K562 (cell line): ENCODE measurements around the gene GJC2. TPM values are rescaled to one million over a fixed set of nuclear protein-coding genes. Genes with fewer than 3 reads are reported as not detected.

ENCODE experiments used
- DDX20 ChIP-seq: fragments of 450-650 bp; IDR thresholded peaks from 2 replicates; pipeline ENCODE4 v1.6.1; 2016; ENCODE audit warnings: missing genetic modification characterization, low read depth, mild to moderate bottlenecking, missing compliant biosample characterization, moderate library complexity
- NR4A1 ChIP-seq, 2 experiments: fragments of 250-450 bp in 1 of 2; fragments of 450-650 bp in 1 of 2; sonication (Bioruptor Pico) in 1 of 2; IDR thresholded peaks; 2 replicates each; pipeline versions ENCODE4 v1.4.0 to v1.6.1; 2016 to 2020; ENCODE audit warnings: mild to moderate bottlenecking in 2 of 2, missing compliant biosample characterization in 1 of 2, missing genetic modification characterization in 1 of 2, moderate library complexity in 1 of 2
- PYGO2 ChIP-seq: fragments of 450-650 bp; IDR thresholded peaks from 2 replicates; pipeline ENCODE4 v1.6.1; 2016; ENCODE audit warnings: mild to moderate bottlenecking, missing genetic modification characterization, moderate library complexity, missing compliant biosample characterization
- RBM15 ChIP-seq: fragments of 200-400 bp; formaldehyde crosslinking; IDR thresholded peaks from 2 replicates; pipeline ENCODE4 v1.6.1; 2018; ENCODE audit warnings: mild to moderate bottlenecking, low read length, moderate library complexity; ENCODE audit not compliant: insufficient read depth
- TBL1XR1 ChIP-seq, 2 experiments: IDR thresholded peaks; 2 replicates each; pipeline ENCODE4 v1.6.1; 2012; ENCODE audit warnings: improper control_type of control experiment in 2 of 2, low read length in 2 of 2, mild to moderate bottlenecking in 1 of 2
- ZC3H11A ChIP-seq: IDR thresholded peaks from 2 replicates; pipeline ENCODE4 v1.6.1; 2012; ENCODE audit warnings: low read depth, low read length, improper control_type of control experiment
- ZNF583 ChIP-seq: fragments of 250-450 bp; sonication (Bioruptor Pico); IDR thresholded peaks from 2 replicates; pipeline ENCODE4 v1.4.0; 2020
- ZNF589 ChIP-seq: fragments of 200-800 bp; sonication (Bioruptor generic); IDR thresholded peaks from 2 replicates; pipeline ENCODE4 v1.6.1; 2016; ENCODE audit warnings: low read depth, missing genetic modification characterization, missing compliant biosample characterization
- polyA plus RNA-seq, 8 experiments: library from polyadenylated mRNA; depleted of rRNA in 4 of 8; stranded (reverse) in 5 of 8; unstranded in 3 of 8; fragments of >200 nt; fragmentation: Nextera tagmentation in 2 of 8; fragmentation: Illumina TruSeq in 1 of 8; extraction: Ambion mirVana in 2 of 8; extraction: Trizol in 1 of 8; gene quantifications; 2 replicates each; pipeline versions ENCODE4 v1.2.1 to v1.2.3, GENCODE V29; 2011 to 2014; ENCODE audit warnings: inconsistent platforms in 1 of 8, missing spikeins in 1 of 8
- total RNA-seq, 7 experiments: library from RNA; depleted of rRNA in 6 of 7; stranded (reverse); fragments of >200 nt in 6 of 7; fragmentation: Illumina TruSeq in 2 of 7; extraction: Trizol in 2 of 7; gene quantifications; 2 replicates each; pipeline versions ENCODE4 v1.2.1 to v1.2.3, GENCODE V29; 2011 to 2021; ENCODE audit warnings: low replicate concordance in 1 of 7
- TF ChIP-seq, protein P1 (sequence below), 2 experiments: fragments of 450-650 bp in 1 of 2; sonication (generic) in 1 of 2; formaldehyde crosslinking; conservative IDR thresholded peaks; 2 replicates each; pipeline versions ENCODE4 v1.4.0 to v1.8.1; 2020 to 2022; ENCODE audit warnings: mild to moderate bottlenecking in 1 of 2, missing genetic modification reagents in 1 of 2
- TF ChIP-seq, protein P2 (sequence below): sonication (generic); formaldehyde crosslinking; IDR thresholded peaks from 2 replicates; pipeline ENCODE4 v1.8.1; 2023; ENCODE audit warnings: mild to moderate bottlenecking, missing genetic modification reagents, moderate library complexity
- TF ChIP-seq, protein P3 (sequence below), 2 experiments: fragments of 450-650 bp in 1 of 2; sonication (generic) in 1 of 2; formaldehyde crosslinking in 1 of 2; IDR thresholded peaks; 2 replicates each; pipeline versions ENCODE4 v1.7.1 to v1.9.0; 2016 to 2022; ENCODE audit warnings: inconsistent platforms in 1 of 2, mild to moderate bottlenecking in 1 of 2, missing genetic modification reagents in 1 of 2
- TF ChIP-seq, protein P4 (sequence below): sonication (generic); formaldehyde crosslinking; IDR thresholded peaks from 2 replicates; pipeline ENCODE4 v1.8.0; 2022; ENCODE audit warnings: mild to moderate bottlenecking, missing genetic modification reagents

Gene GJC2
- total and polyA plus RNA-seq, 9 of the 15 experiments (the other 6 are each of a cell fraction or from before 2014, with no cell fraction given): 0.03 to 0.62 (median 0.11) TPM; not detected in 2

DNA sequence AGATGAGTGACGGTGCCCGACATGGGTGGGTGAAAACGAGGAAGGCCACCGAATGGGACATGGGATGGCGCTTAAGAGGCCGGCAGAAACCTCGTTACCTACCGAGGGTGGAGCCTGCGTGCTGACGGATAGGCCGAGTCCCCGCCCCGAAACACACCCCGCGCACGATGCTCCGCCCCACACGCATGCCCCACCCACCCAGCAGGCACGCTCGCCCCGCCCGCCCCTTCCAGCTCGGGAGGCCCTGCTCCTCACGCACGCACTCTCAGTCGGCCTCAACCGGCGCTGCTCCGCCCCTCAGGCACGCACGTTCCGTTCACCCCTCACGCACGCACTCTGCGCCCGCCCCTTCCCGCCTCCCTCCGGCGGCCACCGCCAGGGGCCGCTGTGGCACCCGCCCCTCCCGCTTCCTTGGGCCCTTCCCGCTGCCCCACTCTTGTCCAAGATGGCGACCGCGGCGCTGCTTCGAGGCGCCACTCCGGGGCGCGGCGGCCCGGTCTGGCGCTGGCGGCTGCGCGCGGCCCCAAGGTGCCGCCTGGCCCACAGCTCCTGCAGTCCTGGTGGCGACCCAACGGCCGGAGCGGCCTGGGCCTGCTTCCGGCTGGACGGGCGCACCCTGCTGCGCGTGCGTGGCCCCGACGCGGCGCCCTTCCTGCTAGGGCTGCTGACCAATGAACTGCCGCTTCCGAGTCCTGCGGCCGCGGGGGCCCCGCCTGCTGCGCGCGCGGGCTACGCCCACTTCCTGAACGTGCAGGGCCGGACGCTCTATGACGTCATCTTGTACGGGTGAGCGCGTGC is 15.8 kb downstream of the GJC2 start, which contains the start of gene IBA57 (continued):
- TF ChIP-seq, protein P1, sequence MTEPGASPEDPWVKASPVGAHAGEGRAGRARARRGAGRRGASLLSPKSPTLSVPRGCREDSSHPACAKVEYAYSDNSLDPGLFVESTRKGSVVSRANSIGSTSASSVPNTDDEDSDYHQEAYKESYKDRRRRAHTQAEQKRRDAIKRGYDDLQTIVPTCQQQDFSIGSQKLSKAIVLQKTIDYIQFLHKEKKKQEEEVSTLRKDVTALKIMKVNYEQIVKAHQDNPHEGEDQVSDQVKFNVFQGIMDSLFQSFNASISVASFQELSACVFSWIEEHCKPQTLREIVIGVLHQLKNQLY (CRISPR knock-in tag; conservative IDR thresholded peaks at IDR 0.05): 0 out of 4 replicates have a peak, but pooled peaks of 1 of the 2 experiments have one; percentile 61
- TF ChIP-seq, protein P2, sequence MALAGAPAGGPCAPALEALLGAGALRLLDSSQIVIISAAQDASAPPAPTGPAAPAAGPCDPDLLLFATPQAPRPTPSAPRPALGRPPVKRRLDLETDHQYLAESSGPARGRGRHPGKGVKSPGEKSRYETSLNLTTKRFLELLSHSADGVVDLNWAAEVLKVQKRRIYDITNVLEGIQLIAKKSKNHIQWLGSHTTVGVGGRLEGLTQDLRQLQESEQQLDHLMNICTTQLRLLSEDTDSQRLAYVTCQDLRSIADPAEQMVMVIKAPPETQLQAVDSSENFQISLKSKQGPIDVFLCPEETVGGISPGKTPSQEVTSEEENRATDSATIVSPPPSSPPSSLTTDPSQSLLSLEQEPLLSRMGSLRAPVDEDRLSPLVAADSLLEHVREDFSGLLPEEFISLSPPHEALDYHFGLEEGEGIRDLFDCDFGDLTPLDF (CRISPR knock-in tag): peak; percentile 93
- TF ChIP-seq NR4A1 (CRISPR knock-in tag; IDR thresholded peaks at IDR 0.05) (no peak; the same call in 1 of the 2 replicates), NR4A1 (tag; IDR thresholded peaks at IDR 0.05) (peak; percentile 91), DDX20 (tag) (no peak), RBM15 (no peak), ZNF583 (CRISPR knock-in tag) (peak; percentile 89; the same call in 1 of the 2 replicates), ZC3H11A (no peak), ZNF589 (CRISPR knock-in tag) (no peak), PYGO2 (tag) (no peak), TBL1XR1 (IDR thresholded peaks at IDR 0.05; ENCODE audit: low read length in 2 of 2) (peak in 1 of 2 experiments; percentile 75; a peak in 3 of 4 replicates)
- TF ChIP-seq, protein P3, sequence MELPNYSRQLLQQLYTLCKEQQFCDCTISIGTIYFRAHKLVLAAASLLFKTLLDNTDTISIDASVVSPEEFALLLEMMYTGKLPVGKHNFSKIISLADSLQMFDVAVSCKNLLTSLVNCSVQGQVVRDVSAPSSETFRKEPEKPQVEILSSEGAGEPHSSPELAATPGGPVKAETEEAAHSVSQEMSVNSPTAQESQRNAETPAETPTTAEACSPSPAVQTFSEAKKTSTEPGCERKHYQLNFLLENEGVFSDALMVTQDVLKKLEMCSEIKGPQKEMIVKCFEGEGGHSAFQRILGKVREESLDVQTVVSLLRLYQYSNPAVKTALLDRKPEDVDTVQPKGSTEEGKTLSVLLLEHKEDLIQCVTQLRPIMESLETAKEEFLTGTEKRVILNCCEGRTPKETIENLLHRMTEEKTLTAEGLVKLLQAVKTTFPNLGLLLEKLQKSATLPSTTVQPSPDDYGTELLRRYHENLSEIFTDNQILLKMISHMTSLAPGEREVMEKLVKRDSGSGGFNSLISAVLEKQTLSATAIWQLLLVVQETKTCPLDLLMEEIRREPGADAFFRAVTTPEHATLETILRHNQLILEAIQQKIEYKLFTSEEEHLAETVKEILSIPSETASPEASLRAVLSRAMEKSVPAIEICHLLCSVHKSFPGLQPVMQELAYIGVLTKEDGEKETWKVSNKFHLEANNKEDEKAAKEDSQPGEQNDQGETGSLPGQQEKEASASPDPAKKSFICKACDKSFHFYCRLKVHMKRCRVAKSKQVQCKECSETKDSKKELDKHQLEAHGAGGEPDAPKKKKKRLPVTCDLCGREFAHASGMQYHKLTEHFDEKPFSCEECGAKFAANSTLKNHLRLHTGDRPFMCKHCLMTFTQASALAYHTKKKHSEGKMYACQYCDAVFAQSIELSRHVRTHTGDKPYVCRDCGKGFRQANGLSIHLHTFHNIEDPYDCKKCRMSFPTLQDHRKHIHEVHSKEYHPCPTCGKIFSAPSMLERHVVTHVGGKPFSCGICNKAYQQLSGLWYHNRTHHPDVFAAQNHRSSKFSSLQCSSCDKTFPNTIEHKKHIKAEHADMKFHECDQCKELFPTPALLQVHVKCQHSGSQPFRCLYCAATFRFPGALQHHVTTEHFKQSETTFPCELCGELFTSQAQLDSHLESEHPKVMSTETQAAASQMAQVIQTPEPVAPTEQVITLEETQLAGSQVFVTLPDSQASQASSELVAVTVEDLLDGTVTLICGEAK (IDR thresholded peaks at IDR 0.05): peak; percentile 61; the same call in 1 of the 2 replicates
- TF ChIP-seq, protein P3 (CRISPR knock-in tag; IDR thresholded peaks at IDR 0.05): no peak
- TF ChIP-seq, protein P4, sequence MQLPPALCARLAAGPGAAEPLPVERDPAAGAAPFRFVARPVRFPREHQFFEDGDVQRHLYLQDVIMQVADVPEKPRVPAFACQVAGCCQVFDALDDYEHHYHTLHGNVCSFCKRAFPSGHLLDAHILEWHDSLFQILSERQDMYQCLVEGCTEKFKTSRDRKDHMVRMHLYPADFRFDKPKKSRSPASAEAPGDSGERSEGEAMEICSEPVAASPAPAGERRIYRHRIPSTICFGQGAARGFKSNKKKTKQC: peak; percentile 82; the same call in 1 of the 2 replicates
